Choroid plexus epithelial cell (primary cell): ENCODE data around the gene MOB3B.
A peak's percentile ranks its signal among the peaks of the same experiment; 100 is the strongest.

Experiments used
- DNase-seq: peaks from one replicate; pipeline ENCODE4 v3.0.0-alpha.2; 2010; ENCODE audit warnings: low read depth
- H3K4me3 ChIP-seq: 2 replicates; pipeline ENCODE4 v1.5.1; 2011; ENCODE audit warnings: low read depth, mild to moderate bottlenecking, control low read depth, low read length, moderate library complexity
- CTCF ChIP-seq: conservative IDR thresholded peaks from 2 replicates; pipeline ENCODE4 v1.5.1; 2011; ENCODE audit warnings: low read depth, mild to moderate bottlenecking, control low read depth, inconsistent platforms, low read length, moderate library complexity

MOB3B gene

DNA sequence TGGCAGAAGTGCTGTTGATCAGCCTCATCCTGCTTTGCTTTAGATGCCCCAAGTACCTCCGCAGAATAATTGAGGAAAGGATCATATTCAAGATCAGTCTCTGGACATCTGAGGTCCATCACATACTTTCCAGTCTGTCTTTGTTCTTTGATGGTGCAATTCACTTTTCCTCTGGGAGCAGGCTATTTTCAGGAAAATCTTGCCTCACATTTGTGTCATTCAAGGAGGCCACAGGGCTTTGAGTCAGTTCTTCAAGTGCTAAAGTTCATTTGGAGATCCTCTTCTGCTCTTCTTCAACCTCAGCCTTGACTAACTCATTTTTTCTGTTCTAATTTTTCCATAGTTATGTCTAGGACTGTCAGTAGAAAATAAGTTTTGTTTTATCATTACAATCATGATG is 251.2 kb downstream of the MOB3B start:
- TF ChIP-seq CTCF: no peak
- no peak for DNase-seq
- no peak overlapping the region for H3K4me3 ChIP-seq

DNA sequence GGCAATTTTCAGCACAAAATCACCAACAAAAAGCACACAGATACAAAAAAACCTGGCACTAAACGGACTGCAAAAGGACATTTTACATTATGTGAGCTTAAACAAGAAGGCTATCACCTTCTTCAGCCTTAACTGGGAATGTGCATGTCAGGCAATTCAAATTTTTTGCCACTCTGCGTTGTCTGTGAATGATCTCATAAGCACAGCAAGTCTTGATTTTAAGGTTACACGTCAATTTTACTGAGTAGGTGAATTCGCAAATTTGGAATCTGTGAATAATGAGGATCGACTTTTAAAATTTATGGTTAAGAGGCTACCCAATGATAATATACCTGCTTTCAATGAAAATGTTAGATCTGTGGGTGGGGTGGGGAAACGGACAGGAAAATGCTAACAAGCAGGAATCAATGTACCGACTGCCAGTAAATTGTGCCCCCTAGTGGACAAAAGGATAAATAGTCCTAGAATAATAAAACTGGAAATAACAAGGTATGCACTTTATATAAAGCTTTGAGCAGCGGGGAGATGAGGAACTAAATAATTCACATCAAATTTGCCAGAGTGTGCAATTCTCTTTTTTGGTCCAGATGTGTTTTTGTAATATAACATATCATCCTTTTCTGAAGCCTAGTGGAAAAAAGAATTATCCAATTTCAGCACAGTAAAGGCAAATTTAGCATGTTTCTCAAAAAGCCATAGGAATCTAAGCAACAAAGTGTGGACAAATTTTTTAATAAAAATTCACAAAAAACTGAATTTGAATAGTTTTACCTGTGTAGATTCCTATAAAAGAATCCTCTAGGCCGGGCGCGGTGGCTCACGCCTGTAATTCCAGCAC is 253.2 kb downstream of the MOB3B start:
- TF ChIP-seq CTCF: peak; percentile 70
- no peak overlapping the region for H3K4me3 ChIP-seq
- DNase-seq: peak; percentile 78
